Mucosa of gallbladder (tissue), 1 donor: ENCODE data around the gene ABCF3. TPM values are rescaled to one million over a fixed set of nuclear protein-coding genes. Genes with fewer than 3 reads are reported as not detected.

Experiments
- DNase-seq: peaks from one replicate; pipeline ENCODE4 v3.0.0-alpha.2; 2020; ENCODE audit warnings: low spot score
- total RNA-seq: library from RNA; stranded (reverse); gene quantifications from one replicate; pipeline ENCODE4 v1.2.1, GENCODE V29; 2021
- donor health status: DM: no; HTN: no; CAD: no.

The ABCF3 gene
- total RNA-seq, 1 donor from 2014 or later = 77.4 TPM

DNA sequence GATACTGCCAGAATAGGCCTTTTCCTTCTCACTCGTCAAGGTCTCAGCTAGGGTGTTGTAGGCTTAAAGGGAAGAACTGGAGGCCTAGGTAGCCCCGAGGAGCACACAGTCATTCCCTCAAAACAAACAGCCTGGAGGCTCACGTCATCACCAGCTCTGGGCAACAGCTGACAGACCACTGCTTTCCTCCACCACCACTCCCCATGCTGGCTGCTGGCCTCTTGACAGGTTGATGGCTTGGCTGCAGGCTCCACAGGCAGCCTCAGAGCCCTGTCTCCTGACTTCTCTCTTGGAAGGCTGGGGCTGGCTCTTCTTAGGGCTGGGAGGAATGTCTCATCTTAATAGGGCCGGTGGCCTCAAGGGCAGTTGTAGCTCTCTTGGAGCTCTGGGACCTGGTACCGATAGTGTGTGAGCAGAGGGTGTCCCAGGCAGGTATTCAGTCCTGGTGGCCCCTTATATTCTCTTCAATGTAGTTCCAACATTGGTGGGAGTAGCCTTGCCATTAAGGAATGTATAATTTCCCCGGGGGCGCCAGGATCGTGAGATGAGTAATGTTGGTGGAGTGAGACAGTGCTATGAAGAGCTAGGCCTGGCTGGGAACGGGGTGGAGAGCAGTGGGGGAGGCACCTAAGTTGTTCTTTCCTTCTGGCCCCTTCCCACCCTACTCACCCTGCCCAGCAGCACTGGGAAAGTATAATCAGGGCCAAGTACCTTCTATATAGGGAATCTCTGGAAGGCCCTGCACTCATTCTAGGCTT, 17.5 kb upstream of the ABCF3 start:
- DNase-seq = no peak

DNA sequence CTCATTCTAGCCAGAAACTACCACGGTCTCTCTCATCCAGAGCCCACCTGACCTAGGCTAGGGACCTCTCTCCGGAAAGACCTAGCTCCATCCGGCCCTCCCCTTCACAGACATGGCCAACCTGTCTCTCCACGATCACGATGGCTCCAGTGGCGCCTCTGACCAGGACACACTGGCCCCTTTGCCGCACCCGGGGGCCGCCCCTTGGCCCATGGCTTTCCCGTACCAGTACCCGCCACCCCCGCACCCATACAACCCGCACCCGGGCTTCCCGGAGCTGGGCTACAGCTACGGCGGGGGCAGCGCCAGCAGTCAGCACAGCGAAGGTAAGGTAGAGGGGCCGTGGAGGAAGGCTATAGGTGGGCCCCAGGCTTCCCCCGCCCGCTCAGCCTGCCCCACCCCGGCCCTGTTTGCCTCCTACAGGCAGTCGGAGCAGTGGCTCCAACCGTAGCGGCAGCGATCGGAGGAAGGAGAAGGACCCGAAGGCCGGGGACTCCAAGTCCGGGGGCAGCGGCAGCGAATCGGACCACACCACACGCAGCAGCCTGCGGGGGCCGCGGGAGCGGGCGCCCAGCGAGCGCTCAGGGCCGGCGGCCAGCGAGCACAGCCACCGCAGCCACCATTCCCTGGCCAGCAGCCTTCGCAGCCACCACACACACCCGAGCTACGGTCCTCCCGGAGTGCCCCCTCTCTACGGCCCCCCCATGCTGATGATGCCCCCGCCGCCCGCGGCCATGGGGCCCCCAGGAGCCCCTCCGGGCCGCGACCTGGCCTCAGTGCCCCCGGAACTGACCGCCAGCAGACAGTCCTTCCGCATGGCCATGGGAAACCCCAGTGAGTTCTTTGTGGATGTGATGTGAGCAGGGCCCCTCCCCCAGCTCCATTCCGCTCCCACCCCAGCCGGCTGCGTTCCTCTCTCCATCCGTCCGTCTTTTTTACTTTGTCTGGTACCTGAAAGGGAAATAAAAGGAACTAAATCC, 15.8 kb upstream of the ABCF3 start:
- no peak for DNase-seq

DNA sequence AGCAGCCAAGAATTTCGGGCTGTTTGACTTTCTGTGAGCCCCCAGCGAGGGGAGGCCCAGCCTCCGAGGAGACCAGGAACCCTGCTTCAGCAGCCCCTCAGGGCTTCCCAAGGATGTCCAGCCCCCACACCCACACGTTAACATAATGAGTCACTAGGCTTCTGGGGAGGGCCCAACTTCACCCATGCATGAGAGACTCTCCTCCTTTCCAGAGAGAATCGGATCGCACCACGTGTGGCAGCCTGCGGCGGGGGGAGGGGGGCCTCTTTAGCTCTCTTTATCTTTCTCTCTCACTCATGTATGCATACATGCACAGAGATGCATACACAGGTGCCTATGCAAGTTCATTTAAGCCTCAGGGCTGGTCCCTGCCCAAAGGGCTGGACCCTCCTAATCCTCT, 14.4 kb upstream of the ABCF3 start:
- DNase-seq = no peak

DNA sequence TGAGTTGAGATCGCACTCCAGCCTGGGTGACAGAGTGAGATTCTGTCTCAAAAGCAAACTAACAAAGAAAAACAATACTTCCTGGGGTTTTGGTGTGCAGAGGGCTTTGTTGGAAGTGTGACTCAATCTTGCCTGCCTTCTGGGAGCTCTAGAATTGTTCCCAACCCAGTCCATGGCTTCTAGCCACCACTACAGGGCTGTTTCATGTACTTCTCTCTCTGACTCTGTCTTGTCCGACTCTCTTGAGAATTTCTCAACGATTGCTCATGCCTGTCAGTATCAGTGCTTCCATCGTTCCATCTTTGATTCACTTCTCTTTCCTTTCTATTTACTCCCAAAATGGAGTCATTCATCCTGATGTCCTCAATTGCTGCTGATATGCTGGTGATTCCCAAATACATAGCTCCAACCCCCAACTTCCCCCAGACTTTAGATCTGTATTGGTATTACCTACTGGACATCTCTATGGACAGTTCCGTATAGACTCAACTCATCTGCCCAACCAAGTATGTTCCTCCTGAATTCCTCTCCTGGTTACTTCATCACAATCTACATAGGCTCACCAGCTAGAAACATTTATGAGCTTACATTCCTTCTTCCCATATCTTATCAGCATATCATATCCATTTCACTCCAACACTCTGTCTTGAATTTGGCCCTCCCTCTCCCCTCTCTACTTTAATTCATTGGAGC, 13.2 kb upstream of the ABCF3 start:
- no peak for DNase-seq

DNA sequence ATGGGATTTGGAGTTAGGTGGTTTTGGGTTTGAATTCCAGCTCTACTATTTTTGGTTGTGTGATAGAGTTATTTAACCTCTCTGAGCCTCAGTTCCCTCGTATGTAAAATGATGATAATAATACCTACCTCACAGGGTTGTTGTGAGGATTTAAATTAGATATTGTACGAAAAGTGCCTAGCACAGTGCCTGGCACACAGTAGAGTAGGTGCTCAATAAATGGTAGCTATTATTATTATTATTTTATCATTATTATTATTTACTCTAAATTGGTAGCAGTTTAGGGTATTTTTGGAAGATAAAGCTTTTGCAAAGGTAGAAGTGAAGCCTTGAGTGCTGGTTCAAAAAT, 12.7 kb upstream of the ABCF3 start:
- DNase-seq = no peak

DNA sequence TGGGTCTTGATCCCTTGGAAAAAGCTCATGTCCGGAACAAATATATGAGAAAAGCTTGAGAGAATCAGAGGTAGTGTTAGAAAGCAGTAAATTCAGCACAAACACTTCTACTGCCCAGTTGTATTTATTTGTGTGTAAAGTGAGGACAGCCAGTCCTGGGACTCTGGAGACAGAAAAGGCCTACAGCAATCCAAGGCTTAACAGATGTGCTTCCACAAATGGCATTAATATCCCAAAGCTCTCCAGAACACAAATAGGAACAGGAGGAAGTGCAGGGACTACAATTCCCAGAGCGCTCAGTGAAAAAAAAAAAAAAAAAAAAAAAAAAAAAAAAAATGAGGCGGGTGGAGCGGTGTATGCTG, 11.7 kb upstream of the ABCF3 start:
- DNase-seq = no peak

DNA sequence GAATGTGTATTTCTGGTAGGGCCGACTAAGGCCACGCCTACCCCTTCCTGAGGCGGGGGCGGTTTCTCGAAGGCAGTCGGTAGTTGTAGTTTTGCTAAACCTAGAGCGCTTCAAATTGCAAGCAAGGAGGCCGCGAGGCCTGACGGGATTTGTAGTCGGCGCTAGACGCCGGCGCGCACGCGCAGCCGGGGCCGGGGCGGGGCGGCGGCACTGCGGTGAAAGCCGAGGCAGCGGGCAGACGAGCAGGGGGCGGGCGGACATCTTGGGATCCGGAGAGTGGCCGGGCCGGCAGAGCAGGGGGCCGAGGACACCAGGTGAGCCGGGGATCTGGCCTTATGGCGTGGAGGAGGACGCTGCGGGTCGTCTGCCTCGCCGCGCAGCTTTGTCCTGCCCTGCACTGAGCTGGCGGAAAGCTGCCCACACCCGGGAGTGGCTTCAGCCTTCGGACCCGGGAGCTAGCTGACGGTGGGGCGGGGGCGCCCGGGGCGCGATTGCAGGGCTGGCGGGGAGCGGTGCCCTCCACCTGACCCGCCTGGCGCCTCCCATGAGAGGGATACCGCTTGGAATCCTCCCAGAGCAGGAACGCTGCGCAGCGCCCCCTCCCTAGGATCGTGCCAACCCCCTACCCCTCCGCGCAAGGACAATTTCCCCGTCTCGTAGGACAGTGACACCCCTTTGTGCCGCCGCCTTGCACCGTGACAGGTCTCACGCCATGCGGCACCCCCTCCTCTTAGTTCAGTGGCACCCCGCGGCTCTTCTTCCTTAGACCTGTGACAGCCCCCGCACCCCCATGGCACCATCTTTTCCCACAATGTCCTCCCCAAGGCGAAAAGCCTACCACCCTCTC, 11.1 kb upstream of the ABCF3 start, which contains the start of gene AP2M1:
AP2M1 (plus strand) TSS at position 210 of the 847 bp plus-strand sequence. CDS start 2,139 bp downstream, outside the sequence.
- peak; percentile 99 for DNase-seq

DNA sequence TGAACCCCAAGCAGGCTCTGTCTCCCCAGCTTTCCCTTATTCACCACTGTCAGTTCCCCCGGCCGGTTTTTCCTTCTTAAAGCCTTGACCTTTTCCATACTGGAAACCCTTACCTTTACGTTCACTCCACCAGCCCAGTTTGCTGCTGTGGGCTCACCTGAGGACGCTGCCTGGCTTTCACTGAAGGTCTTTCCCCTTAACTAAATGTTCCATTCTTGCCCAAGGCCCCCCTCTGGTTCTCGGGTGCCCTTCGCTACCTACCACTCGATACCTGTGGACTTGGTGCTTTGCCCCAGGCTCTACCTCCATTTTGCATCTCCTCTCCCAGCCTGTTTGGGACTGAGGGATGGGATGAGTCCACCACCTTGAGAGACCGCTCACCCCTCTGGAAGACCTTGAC, 10.5 kb upstream of the ABCF3 start:
- no peak for DNase-seq

DNA sequence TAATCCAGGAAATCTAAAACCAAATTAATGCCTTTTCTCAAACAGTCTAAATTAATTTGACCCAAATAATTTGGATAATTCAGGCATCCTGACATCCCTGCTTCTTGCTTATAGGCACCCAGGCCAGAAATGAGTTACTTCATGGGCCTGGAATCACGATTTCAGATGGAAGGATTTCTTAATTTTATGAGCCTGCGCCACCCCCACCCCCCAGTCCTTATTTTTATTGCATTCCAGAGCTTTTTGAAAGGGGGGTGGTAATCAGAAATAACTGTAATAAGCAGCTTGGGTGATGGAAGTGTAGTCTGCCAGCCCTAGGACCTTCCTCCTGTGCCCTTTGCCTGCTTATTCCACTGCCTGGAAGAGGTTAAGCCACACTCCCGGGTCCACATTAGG, 10.0 kb upstream of the ABCF3 start:
- no peak for DNase-seq

DNA sequence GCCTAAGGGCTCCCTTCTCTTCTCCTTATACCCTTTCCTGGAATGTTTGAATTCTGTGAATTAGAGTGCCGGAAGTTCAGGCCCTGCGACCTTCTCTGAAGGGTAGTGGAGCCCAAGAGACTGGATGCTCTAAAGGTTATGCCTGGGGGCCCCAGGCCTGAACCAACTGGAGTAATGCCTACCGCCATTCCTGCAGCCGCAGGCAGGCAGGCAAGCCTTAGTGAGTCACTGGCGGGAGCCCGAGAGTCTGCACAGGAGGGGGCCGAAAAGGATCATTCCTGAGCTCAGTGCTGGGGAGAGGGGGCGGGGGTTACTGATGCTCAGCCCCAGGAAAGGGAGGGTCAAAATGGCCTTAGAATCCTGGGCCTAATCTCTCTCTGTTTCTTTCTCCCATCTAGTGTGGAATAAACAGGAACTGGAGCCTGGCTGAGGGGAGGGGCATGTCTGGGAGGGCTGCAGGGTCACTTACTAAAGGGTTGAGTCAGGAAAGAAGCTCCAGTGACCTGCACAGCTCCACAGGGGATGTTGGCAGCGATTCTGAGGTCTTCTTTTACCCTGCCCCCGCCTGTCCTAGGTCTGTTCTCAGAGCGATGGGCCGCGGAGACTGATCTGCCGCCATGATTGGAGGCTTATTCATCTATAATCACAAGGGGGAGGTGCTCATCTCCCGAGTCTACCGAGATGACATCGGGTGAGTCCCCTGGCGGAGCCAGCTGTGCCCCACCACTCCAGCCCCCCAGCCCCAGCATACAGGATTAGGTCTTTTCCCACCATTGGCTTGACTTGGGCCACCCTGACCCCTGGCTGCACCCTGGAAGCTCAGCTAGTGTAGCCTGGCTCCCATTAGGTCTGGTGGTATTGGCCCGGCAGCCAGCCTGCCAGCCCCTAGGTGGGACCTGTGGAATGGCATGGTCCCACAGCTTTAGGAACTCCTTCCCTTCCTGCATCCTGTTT, 9.3 kb upstream of the ABCF3 start:
- peak; percentile 50 for DNase-seq

DNA sequence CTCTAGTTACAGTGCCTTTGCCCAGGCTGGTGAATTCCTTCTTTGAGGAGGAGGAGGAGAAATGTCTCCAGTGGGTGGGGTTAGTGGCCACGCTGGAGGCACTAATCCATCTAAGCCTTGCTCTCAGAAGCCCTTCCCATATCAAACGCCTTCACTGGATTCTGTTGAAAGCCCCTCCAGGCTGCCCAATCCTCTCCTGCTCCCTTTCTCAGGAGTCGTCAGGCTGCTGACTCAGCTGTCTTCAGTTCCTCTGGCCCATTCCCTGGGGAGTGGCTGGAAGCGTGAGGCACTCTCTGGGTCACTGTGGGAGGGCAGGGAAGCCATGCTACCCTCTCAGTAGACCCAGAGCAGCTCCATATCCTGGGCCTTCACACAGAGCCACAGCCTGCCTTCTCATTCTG, 8.7 kb upstream of the ABCF3 start:
- no peak for DNase-seq

DNA sequence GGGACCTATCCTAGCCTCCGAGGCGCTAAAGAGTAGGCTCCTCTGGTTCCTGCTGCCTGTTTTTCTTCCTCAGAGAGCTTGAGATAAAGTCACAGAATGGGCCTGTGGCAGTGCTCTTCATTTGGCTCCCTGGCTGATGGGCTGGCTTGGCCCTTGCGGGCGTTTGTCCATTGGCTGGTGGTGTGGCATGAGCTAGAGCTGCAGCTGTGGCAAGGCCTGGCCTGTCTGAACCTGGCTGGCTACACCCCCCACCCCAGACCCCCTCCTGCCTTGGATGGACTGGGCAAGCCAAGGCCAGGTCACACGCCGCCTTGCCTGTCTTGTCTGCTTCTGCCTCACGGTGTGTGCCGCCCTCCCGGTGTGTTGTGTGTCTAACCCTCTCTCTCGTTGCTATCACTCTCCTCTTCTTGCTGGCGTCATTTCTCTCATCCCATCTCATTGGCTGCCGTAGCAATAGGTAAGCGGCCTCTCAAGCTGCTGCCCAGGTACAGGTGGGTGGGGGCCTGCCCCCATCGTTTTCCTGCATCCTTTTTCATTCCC, 8.2 kb upstream of the ABCF3 start:
- DNase-seq = no peak

DNA sequence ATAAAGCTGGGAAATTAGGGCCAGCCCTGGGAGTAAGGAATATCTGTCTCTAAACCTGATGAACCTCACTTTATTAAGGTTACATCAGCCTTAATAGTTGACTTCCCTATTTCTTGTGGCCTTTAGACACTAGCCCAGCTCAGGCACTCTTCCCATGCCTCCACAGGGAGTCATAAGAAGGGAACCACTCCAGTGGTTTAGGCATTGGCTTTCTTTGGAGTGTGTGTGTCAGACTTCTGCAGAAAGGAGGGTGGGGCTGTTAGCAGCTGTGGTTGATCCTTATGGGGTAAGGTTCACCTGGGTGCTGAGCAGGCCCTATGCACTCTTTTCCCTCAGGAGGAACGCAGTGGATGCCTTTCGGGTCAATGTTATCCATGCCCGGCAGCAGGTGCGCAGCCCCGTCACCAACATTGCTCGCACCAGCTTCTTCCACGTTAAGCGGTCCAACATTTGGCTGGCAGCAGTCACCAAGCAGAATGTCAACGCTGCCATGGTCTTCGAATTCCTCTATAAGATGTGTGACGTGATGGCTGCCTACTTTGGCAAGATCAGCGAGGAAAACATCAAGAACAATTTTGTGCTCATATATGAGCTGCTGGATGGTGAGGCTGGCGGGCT, 7.4 kb upstream of the ABCF3 start:
- no peak for DNase-seq

DNA sequence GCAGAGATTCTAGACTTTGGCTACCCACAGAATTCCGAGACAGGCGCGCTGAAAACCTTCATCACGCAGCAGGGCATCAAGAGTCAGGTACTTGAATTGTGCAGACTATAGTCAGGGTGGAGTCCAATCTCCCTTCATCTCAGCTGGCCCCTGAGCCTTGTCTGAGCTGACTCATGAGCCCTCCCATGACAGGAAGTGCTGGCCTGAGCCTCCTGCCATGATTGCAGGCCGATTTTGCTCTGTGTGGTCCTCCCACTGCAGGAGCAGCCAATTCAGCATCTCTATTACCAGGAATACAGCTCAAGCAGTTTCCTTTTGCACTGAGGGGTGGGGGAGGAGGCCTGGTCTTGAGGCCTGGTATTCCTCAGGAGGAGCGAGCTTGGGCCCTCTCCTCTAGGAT, 5.8 kb upstream of the ABCF3 start:
- no peak for DNase-seq

DNA sequence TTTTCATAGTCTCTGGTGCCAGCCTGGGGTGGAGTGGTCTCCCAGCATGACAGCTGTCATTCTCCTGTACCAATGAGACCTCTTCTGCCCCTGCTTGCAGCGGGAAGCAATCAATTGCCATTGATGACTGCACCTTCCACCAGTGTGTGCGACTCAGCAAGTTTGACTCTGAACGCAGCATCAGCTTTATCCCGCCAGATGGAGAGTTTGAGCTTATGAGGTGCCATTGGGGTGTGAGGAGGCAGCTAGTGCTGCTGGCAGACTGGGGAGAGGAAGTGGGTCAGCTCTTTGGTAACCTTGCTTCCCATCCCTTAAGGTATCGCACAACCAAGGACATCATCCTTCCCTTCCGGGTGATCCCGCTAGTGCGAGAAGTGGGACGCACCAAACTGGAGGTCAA, 4.4 kb upstream of the ABCF3 start:
- DNase-seq = no peak

DNA sequence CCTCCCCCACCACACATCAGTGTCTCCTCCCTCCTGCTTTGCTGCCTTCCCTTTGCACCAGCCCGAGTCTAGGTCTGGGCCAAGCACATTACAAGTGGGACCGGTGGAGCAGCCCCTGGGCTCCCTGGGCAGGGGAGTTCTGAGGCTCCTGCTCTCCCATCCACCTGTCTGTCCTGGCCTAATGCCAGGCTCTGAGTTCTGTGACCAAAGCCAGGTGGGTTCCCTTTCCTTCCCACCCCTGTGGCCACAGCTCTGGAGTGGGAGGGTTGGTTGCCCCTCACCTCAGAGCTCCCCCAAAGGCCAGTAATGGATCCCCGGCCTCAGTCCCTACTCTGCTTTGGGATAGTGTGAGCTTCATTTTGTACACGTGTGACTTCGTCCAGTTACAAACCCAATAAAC, 2.3 kb upstream of the ABCF3 start:
- no peak for DNase-seq

DNA sequence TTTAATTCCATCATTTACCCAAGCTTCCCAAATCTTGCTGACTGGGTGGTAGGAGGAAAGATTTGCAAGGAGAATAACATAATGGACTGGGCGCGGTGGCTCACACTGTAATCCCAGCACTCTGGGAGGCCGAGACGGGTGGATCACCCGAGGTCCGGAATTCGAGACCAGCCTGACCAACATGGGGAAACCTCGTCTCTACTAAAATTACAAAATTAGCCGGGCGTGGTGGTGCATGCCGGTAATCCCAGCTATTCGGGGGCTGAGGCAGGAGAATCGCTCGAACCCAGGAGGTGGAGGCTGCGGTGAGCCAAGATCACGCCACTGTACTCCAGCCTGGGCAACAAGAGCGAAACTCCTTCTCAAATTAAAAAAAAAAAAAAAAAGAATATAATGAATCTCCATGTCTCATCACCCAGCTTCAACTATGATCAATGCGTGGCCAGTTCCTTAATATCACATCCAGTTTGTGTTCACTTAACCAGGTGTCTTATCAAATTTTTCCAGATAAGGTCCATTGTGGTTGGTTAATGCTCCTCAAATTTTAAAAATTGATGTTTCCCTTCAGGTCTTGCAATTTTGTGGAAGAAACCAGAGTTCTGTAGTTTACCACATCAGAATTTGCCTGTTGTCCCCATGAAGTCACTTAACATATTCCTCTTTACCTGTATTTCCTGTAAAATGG, 1.3 kb upstream of the ABCF3 start:
- no peak for DNase-seq

DNA sequence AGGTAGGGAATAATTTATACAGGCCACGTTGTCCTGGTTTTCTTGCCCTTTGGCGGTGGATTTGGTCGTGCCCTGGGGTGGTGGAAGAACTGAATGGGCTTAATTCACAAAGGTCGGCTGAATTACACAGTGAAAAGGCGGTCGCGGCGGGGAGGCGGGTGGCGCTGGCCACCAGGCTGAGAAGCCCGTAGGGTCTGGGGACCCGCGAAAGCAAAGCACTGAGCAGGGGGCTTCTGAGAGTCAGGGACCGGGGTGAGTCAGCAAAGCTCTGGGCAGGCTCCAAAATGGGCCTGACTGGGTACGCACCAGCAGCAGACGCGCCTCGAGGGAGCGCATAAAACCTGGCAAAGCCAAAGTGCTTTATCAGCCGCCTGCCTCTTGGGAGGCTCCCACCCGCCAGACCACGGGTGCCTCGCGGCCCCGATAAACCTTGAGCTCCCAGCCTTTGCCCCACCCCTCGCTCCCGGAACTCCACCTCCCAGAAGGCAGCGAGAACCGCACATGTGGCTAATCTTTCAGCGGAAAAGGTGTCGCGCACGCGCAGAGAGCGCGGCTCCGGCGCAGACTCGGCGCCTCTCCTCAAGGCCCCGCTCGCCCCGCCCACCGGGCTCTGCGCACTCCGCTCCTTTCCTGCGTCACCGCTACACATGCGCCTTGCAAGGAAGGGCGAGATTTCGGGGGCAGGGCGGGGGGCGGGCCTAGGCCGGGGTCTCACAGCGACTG, 377 bp upstream of the ABCF3 start:
- peak; percentile 99 for DNase-seq

DNA sequence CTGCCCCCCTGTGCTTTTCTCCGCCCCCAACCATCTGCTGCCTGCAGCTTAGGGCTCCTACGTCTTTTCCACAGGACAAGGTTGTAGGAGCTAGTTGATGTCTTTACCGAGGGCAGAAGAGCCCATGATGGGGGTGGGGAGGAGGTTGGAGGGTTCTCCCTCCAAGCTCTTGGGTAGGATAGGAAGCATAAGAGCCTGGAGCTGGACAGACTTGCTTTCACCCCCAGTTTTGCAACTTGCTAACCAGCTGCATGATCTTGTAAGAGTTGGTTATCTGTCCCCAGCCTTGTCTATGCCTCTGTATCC, 856 bp downstream of the ABCF3 start:
- DNase-seq = no peak
